DMS 273 (cell line): ENCODE data around the gene FSTL3.
A peak's percentile ranks its signal among the peaks of the same experiment; 100 is the strongest.
"Not testable (repeated sequence)": the region's sequence is repeated elsewhere in the genome, so short reads cannot be mapped to it uniquely, and the experiment has no call there.

ENCODE experiments used
- DNase-seq: peaks from one replicate; lab custom pipeline; 2025; ENCODE audit not compliant: unreplicated experiment; lab: John Stamatoyannopoulos, UW

Gene FSTL3

DNA sequence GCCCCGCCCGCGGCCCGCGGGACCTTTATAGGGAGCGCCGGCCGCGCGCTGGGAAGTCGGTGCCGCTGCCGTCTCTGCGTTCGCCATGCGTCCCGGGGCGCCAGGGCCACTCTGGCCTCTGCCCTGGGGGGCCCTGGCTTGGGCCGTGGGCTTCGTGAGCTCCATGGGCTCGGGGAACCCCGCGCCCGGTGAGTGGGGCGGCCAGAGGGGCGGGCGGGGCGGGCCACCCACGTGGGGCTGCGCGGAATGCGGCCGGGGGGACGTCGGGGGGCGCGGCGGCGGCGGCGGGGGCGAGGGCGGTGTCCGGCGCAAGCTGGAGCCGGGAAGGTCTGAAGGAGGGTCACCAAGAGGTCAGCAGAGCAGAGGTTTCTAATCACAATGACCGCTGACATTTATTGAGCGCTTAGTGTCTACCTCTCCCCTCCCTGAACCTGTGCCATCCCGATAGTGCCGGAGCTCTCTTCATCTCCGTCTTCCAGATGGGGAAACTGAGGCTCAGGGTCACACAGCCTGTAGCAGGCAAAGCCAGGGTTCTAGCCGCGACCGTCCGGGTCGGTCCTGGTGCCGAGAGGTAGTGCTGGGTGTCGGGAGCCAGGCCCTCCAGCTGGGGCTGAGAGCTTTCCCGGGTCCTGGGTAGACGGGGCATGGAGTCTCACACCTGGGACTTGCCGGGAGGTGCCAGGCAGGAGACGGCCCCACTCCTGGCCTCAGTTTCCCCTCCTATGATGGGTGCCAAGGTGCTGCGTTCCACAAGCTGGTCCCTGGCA lies at the start of gene FSTL3:
TSS of gene FSTL3 (plus strand) at position 54 of the 767 bp plus-strand sequence. CDS start at position 86, 32 bp downstream.
- DNase-seq: no peak

DNA sequence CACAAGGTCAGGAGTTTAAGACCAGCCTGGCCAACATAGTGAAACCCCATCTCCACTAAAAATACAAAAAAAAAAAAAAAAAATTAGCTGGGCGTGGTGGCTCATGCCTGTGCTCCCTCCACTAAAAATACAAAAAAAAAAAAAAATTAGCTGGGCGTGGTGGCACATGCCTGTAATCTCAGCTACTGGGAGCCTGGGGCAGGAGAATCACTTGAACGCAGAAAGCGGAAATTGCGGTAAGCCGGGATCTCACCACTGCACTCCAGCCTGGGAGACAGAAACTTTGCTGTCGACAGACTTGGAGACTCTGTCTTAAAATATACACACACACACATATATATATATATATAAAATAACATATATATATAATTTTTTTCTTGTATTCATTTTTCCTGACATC lies 49.6 kb upstream of the FSTL3 start:
- not testable (repeated sequence) for DNase-seq

DNA sequence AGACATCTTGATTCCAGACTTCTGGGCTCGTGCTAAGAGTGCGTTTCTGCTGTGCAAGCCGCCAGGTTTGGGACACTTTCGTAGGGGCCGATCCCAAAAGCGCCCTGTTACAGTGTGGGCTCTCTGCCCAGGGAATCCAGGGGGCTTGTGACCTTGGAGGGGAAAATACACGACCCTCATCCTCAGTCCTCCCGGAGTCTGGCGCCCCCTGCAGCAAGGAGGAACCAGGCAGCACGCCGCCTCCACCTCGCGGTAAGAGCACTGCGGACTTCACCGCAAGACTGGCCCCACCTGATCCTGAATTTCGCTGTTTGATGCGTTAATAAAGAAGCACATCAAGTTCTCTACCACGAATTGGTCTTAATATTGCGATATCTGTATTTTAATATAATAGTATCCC lies 48.0 kb upstream of the FSTL3 start:
- DNase-seq: no peak

DNA sequence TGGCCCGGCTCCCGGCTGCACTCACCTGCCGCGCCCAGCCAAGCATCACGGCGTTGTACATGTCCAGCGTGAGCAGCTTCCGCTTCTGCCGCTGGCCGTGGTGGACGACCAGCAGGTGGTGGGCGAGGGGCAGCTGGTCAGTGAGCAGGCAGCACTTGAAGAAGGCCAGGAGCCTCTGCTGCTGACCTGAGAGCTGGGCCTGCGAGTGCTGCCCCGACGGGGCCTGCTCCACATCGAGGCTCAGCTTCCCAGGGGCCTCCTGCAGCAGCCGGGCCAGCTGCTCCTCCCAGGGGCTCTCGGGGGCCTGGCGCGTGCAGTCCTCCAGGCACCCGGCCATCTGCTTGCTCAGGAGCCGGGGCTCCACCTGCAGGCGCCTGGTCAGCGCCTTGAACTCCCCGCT lies 46.7 kb upstream of the FSTL3 start:
- peak; percentile 75 for DNase-seq

DNA sequence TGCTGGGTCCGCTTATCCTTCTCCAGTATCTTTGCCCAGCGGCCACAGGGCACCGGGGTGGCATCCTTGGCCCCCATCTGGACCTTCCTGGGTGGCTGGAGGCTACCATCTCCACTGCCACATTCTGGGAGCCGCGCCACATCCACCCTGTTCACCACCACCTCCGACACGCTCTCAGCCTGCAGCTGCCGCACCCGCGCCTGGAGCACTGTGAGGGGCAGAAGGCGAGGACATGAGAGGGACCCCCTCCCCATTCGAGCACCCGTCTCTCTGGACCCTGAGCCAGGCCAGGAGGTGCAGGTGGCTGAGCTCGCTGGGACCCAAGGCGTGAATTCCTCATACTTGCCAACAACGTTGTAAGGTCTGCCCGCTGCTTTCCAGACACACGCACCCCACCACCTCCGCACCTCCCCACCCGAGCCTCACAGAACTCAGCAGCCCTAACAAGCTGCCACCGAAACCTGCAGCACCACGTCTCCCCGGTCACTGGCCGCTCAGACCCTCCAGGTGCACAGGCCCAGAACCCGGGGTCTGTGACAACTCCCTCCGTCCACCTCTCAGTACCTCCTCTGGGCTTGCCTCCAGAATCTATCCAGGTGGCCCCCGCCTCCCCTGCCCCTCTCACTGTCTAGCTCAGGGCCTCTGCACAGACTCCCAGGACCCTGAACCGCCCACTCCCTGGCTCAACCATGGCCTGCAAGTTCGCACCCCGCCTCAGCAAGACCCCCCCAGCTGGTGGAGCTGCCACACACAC lies 46.1 kb upstream of the FSTL3 start:
- DNase-seq: no peak

DNA sequence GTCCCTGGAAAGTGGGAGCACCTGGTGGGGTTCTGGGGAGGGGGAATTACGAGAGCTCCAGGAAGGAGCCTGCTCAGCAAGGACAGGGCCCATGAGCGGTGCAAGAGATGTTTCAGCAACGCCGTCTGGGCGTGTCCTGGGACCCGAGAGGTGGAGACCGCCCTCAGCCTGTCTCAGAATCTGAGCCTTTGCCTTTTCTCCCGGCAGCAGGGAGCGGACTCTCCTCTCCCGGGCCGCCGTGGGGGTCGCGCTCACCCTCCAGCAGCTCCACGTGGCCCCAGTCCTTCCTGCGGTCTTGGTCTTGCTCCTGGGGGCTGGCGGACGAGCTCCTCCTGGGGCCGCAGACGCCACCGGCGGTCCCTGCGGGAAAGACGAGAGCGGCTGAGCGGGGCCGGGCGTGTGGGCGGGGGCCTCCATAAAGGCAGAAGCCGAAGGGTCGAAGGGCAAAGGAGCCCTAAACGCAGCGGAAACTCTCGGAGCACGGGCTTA lies 43.6 kb upstream of the FSTL3 start:
- DNase-seq: peak; percentile 82

DNA sequence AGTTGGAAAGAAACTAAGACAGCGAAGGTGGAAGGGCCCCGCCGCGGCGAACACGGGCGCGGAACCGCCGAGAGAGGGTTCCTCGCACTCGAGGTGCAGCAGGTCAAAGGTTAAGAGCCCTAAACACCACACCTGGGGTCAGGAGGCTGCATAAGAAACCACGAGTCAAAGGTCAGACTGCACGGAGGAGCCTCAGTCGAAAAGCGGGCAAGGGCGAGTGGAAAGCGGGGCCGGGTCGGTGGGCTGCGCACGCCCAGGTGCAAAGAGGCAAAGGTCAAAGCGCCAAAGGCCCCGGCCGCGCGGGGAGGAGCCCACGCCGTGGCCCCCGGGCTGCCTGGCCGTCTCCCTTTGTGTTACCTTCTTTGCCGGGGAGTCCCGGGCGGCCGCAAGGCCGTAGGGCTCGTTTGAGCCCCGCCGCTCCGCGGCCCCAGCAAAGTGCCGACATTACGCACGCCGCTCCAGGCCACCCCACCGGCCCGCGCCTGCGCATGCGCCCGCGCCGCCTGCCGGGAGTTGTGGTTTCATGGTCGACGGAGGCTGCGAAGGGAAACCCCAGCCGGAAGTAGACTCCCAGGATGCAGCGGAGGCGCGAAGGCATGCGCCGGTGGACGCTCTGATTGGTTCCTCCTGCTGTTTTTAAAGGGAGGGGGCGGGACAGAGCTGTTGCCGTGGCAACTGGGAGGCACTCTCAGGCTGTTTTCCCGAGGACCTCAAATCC lies 43.0 kb upstream of the FSTL3 start, which contains the start of gene POLRMT:
TSS of gene POLRMT (minus strand) at position 470 of the 718 bp plus-strand sequence. CDS start at position 445, 25 bp downstream.
- peak; percentile 99 for DNase-seq

DNA sequence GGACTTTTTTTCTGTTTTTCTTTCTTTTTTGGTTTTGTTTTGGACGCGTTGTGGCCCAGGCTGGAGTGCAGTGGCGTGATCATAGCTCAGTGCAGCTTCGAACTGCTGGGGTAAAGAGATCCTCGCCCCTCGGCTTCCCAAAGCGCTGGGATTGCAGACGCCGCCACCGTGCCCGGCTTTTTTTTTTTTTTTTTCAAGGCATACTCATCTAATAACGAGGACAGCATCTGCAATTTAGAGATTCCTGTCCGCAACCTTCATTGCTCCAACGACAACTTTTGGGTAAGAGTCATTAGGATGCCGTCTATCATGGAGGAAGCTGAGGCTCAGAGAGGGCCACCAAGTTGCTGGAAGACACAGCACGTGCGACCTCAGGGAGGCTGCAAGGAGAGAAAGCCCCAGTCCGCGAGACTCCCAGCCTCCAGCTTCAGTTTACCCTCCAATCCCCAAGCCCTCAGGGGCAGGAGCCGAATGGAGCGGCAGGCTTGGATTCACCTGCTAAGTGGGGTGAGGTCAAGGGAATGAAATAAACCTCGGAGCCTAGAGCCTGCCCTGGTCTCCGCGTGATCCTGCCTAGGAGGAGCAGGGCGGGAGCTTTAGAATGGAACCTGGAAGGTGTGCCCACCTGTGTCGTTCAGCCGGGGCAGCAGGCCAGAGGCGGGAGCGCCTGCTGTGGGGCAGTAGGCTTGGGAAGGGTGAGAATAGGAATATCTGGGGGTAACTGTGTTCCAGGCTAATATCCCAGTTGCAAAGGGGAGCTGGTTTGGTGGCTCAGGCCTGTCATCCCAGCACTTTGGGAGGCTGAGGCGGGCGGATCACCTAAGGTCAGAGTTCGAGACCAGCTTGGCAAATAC lies 42.2 kb upstream of the FSTL3 start:
- peak; percentile 53 for DNase-seq

DNA sequence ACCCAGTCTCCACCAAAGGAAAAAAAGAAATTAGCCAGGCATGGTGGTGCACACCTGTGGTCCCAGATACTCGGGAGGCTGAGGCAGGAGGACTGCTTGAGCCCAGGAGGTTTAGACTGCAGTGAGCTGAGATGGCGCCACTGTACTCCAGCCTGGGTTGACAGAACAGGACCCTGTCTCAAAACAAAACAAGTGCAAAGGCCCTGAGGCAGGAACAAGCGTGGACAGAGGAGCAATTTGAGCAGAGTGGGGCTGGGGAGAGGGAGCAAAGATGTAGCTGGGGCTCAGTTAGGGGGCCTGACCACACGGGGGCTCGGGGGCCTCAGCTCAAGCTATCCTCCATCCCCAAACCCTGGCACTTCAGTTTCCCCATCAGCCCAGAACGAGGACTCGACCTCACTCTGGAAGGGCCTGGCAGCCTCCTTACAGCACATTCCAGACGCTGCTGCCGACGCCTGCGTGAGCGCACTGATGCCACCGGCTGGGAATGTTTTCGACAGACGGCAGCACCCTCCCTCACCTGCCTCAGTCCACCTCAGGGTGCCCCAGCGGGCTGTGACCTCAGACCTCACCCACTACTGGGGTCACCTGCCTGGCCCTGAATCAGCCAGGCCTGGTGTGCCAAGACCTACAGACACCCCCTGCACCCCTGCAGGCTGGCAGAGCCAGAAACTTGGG lies 41.1 kb upstream of the FSTL3 start:
- DNase-seq: no peak

DNA sequence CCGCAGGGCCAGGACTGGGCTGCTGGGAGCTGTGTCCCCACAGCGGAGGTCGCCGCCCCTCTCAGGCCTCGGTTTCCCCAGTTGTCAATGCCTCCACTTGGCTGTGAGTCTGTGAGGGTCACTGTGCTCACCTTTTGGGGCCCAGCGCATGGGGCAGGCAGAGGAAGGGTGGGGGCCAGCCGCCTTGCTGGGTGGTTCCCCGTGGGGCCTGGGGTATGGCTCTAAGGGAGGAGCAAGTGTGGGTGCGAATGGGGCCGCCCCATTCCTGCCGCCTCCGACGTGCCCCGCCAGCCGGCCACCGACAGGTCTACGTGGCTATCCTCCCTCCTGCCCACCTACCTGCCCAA lies 37.3 kb upstream of the FSTL3 start:
- DNase-seq: no peak

DNA sequence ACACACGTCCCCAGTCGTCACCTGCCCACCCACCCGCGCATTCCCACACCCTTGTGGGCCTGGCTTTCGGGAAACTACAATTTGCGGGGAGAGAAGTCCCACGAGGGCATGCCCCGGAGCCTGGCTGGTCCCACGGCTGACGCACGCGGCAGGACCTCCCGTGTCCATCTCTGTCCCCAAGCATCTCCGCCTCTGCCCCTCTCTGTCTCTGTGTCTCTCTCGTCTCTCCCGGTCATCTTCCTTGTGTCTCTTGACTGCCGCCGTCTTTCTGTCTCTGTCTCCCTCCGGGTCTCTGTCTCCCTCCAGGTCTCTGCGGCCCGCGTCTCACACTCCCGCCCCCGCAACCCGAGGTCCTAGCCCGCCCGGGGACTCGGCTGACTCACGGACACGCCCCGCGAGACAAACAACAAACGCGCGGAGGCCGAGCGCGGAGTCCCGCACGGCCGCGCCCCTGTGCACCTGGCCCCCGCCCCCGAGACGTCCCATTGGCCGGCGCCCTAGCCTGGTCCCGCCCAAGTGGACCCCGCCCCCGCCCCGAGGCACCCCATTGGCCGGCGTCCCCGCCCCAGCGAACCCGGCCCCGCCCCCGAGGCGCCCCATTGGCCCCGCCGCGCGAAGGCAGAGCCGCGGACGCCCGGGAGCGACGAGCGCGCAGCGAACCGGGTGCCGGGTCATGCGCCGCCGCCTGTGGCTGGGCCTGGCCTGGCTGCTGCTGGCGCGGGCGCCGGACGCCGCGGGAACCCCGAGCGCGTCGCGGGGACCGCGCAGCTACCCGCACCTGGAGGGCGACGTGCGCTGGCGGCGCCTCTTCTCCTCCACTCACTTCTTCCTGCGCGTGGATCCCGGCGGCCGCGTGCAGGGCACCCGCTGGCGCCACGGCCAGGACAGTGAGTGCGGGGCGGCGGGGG lies 36.7 kb upstream of the FSTL3 start, which contains the start of gene FGF22:
TSS of gene FGF22 (plus strand) at position 627 of the 908 bp plus-strand sequence. CDS start at position 674, 47 bp downstream.
- DNase-seq: peak; percentile 96

DNA sequence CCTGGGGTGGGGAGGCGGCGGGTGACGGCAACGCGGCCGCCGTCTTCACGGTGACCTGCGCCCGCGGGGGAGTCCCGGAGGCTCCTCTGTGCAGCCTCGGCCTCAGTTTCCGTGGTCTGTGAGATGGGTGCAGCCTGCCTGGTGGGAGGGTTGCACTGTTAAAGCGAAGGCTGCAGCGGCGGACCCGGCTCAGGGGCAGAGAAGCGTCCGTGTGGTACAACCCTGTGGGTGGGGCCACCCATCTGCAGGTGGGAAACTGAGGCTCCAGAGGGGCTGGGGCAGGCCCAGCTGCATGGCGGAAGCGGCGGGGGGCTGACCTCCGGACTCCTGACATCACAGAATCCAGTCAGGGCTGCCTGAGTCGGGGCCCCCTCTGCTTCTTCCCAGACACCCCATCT lies 36.0 kb upstream of the FSTL3 start:
- DNase-seq: no peak

DNA sequence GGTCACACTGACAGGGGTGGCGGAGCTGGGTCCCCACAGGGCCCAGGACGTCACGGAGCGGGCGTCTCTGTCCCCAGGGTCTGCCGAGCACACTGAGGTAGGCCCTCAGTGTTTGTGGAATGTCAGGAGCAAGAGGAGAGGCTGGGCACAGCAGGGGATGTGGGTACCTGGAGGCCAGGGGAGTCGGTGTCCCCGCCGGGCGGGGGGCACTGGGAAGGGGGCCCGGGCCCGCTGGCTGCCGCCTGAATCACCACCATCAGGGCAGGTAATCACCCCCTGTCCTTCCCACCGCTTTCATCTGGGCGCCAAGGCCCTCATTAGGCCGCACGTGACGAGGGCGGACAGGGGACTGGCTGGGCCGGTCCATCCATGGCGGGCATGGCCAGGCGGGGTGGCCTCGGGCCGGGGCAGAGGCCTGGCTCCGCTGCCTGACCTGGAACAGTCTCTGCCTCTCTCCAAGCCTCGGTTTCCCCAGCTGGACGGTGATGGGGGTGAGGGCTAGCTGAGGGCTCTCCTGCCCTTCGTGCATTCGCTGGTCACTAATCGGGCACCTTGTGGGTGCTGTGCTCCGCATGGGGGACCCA lies 35.5 kb upstream of the FSTL3 start:
- no peak for DNase-seq

DNA sequence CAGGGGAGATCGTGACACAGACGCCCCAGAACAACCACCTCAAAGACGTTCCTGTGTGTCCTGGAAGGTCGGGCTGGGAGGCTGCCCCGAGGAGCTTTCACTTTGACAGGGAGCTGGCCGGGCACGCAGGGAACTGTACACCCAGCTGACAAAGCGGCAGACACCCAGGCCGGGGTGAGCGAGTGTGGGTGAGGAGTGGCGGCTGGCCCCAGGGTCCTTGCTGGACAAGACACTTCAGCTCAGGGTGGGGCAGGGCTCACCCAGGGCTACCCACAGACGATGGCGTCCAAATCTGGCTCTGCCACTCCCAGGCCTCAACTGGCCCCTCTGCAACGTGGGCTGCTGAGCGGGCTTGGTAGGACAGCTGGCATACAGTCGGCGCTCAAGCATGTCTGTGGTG lies 34.5 kb upstream of the FSTL3 start:
- DNase-seq: no peak

DNA sequence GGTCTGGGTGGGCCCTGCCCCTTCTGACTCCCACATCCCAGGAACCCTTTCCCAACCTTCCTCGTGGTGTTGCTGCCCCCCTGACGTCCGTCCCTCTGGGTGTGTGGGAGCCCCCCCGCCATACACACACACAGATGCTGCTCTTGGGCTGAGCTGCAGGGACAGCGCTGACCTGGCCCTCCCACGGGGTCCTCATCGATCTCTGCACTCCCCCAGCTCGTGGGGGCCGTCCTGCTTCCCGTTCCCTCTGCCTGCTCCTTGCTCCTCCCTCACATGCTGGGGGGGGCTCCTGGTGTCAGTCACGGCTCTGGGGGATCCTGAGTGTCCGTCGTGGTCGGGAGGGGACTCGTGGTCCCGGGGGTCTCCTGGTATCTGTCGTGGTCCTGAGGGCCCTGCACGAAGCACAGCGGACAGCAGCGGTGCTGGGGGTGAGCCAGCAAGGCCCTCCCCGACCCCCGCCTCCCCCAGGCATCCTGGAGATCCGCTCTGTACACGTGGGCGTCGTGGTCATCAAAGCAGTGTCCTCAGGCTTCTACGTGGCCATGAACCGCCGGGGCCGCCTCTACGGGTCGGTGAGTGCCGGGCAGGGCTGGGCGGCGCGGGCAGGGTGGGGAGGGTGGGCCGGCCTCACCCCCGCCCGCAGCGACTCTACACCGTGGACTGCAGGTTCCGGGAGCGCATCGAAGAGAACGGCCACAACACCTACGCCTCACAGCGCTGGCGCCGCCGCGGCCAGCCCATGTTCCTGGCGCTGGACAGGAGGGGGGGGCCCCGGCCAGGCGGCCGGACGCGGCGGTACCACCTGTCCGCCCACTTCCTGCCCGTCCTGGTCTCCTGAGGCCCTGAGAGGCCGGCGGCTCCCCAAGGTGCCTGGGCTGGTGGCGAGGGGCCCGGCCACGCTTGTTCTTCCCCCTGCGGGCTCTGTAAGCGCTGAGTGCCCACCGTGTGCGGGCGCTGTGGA lies 33.1 kb upstream of the FSTL3 start:
- DNase-seq: no peak

DNA sequence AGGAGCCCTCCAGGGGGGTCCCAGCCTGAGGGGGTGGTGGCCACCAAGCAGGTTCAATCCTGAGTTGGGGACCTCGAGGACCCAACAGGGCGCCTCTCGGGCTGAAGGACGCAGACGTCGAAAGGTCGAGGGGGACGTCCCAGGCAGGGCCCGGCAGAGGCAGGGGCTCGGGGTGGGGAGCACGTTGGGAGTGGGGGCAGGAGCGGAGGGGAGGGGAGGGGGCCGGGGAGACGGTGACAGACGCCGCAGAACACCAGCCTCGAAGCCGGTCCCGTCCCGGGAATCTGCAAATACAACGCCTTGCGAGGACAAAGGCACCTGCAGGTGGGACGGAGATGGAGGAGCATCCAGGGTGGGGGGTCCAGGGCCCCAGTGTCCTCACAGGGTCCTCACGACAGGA lies 32.5 kb upstream of the FSTL3 start:
- no peak for DNase-seq

DNA sequence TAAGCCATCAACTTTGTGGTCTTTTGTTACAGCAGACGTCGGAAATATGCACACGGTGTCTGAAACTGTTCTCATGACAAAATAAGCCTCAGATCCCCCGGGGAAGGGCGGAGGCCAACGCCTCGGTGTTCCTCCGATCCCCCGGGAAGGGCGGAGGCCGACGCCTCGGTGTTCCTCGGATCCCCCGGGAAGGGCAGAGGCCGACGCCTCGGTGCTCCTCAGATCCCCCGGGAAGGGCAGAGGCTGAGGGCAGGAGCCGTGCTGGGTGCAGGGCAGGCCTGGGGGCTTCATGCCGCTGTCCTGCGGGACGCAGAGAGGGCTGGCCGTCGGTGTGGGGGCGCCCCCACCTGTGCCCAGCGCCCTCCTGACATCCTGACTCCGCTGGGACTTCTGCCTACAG lies 31.8 kb upstream of the FSTL3 start:
- DNase-seq: no peak
